Subcutaneous abdominal adipose tissue (tissue), 5 donors: ENCODE results near the gene PARP12.

ENCODE experiments used
- H3K27ac ChIP-seq: one replicate; pipeline ENCODE4 v1.7.0; 2013; ENCODE audit warnings: low read depth, mild to moderate bottlenecking, inconsistent platforms, low read length, moderate library complexity
- H3K27me3 ChIP-seq, 5 donors: one replicate each; pipeline ENCODE4 v1.7.0; 2013; ENCODE audit warnings: low read length in 5 of 5, inconsistent platforms in 1 of 5; ENCODE audit not compliant: control insufficient read depth in 5 of 5, insufficient read depth in 4 of 5
- H3K36me3 ChIP-seq, 5 donors: one replicate each; pipeline ENCODE4 v1.7.0; 2013; ENCODE audit warnings: low read length in 5 of 5; ENCODE audit not compliant: control insufficient read depth in 5 of 5, insufficient read depth in 5 of 5
- H3K4me1 ChIP-seq, 5 donors: one replicate each; pipeline ENCODE4 v1.7.0; 2013; ENCODE audit warnings: low read length in 5 of 5, mild to moderate bottlenecking in 3 of 5, moderate library complexity in 1 of 5; ENCODE audit not compliant: control insufficient read depth in 5 of 5, insufficient read depth in 5 of 5
- H3K4me3 ChIP-seq, 5 donors: one replicate each; pipeline ENCODE4 v1.7.0; 2013; ENCODE audit warnings: low read length in 5 of 5, low read depth in 1 of 5
- H3K9ac ChIP-seq, 5 donors: one replicate each; pipeline ENCODE4 v1.7.0; 2013; ENCODE audit warnings: low read length in 5 of 5, mild to moderate bottlenecking in 4 of 5, moderate library complexity in 3 of 5
- H3K9me3 ChIP-seq, 5 donors: one replicate each; pipeline ENCODE4 v1.7.0; 2013; ENCODE audit warnings: low read length in 5 of 5; ENCODE audit not compliant: control insufficient read depth in 5 of 5
- donor health status: healthy.
- donor health status: healthy.
- donor health status: healthy.
- donor health status: healthy.
- donor health status: healthy.

PARP12 gene

DNA sequence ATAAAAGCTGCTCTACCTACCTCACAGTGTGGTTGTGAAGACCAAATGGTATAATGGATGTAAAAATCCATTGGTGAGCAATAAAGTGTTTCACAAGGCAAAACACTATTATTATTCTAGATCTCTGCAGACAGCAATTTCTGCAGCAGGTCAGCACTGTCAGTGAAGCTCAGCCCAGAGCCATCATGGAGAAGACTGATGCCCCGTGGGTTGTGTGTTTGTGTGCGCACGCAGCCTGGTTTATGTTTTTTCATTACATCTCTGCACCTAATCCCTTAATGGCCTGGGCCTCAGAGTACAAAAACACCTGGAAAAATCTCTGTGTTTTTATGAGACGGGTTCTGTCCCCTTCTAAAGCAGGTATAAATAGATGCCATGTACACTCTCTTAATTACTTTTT is 64.2 kb downstream of the PARP12 start:
- Histone ChIP-seq H3K4me1 (no peaks in the 10 kb centered on the region), H3K27ac (no peak overlapping the region), H3K9ac (no peak overlapping the region), H3K36me3 (no peaks in the 10 kb centered on the region), H3K4me3 (no peak overlapping the region), H3K9me3 (no peaks in the 10 kb centered on the region), H3K27me3 (no peaks in the 10 kb centered on the region)

GRCh38 chr7:139995017-139995915 is 67.5 kb downstream of the PARP12 start:
- Histone ChIP-seq H3K27ac (no peak overlapping the region), H3K4me3 (no peak overlapping the region), H3K36me3 (no peaks in the 10 kb centered on the region), H3K4me1 (no peaks in the 10 kb centered on the region), H3K27me3 (no peaks in the 10 kb centered on the region), H3K9ac (no peak overlapping the region), H3K9me3 (no peaks in the 10 kb centered on the region)

DNA sequence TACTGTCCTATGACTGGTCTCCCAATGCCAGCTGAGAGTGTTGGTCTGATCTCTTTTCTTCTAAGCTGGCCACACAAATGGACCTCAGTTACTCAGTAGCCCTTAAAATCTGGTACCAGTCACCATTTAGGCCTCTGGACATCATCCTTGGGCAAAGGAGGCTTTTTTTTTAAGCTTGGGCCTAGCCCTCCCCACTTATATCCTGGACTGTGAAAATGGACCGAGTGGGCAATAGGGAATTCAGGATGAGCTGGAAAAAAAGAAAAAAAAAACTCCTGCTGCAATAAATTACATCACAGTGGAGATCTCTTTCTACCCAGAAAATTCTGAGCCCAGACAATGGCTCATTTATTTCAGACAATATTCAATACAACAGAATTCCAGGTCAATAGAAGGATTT is 68.4 kb downstream of the PARP12 start:
- no peak overlapping the region for H3K9ac ChIP-seq
- H3K27me3 ChIP-seq: no peaks in the 10 kb centered on the region
- H3K4me1 ChIP-seq: no peaks in the 10 kb centered on the region
- no peaks in the 10 kb centered on the region for H3K36me3 ChIP-seq
- H3K27ac ChIP-seq: no peak overlapping the region
- H3K9me3 ChIP-seq: no peaks in the 10 kb centered on the region
- no peak overlapping the region for H3K4me3 ChIP-seq

- Histone ChIP-seq H3K36me3 (no peaks in the 10 kb centered on the region), H3K27ac (no peak overlapping the region), H3K9ac (no peak overlapping the region), H3K4me3 (no peak overlapping the region), H3K4me1 (no peaks in the 10 kb centered on the region), H3K27me3 (no peaks in the 10 kb centered on the region), H3K9me3 (no peaks in the 10 kb centered on the region)
Observed at GRCh38 chr7:139993592-139993991, 69.2 kb downstream of the PARP12 start.

- H3K9ac ChIP-seq: no peak overlapping the region
- H3K4me3 ChIP-seq: no peak overlapping the region
- H3K4me1 ChIP-seq: no peaks in the 10 kb centered on the region
- H3K27me3 ChIP-seq: no peaks in the 10 kb centered on the region
- H3K9me3 ChIP-seq: no peaks in the 10 kb centered on the region
- no peak overlapping the region for H3K27ac ChIP-seq
- H3K36me3 ChIP-seq: no peaks in the 10 kb centered on the region
Observed at GRCh38 chr7:139993169-139993568, 69.6 kb downstream of the PARP12 start.

- H3K4me1 ChIP-seq: no peaks in the 10 kb centered on the region
- no peak overlapping the region for H3K9ac ChIP-seq
- no peak overlapping the region for H3K27ac ChIP-seq
- H3K4me3 ChIP-seq: no peak overlapping the region
- H3K27me3 ChIP-seq: no peaks in the 10 kb centered on the region
- no peaks in the 10 kb centered on the region for H3K9me3 ChIP-seq
- no peaks in the 10 kb centered on the region for H3K36me3 ChIP-seq
Observed at GRCh38 chr7:139992353-139993044, 70.3 kb downstream of the PARP12 start.

DNA sequence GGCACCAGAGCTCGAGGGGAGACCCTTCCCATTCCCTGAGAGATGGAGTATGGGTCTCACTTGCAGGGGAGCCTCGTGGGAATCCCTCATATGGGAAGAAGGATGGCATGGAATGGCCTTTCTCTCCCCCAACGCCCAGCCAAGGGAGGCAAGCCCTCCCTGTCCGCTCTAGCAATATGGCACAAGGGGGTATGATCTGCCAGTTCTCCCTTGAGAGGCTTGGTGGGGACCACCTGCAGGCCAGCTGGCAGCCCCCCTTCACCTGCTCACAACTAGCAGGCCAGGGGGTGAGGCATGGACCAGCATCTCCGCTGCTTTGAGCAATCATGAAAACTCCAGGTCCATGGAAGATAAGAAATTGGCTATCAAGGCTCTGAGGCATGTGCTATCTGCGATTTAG is 70.8 kb downstream of the PARP12 start:
- Histone ChIP-seq H3K27me3 (peaks cover 0 to 2% (median 0%) of the 10 kb centered on the region in 5 donors), H3K27ac (no peak overlapping the region), H3K4me1 (no peaks in the 10 kb centered on the region), H3K9ac (no peak overlapping the region), H3K9me3 (no peaks in the 10 kb centered on the region), H3K4me3 (no peak overlapping the region), H3K36me3 (no peaks in the 10 kb centered on the region)

GRCh38 chr7:139991269-139991666 is 71.5 kb downstream of the PARP12 start:
- Histone ChIP-seq H3K27me3 (peaks cover 0 to 4% (median 0%) of the 10 kb centered on the region in 5 donors), H3K9me3 (no peaks in the 10 kb centered on the region), H3K36me3 (no peaks in the 10 kb centered on the region), H3K9ac (no peak overlapping the region), H3K4me3 (no peak overlapping the region), H3K4me1 (no peaks in the 10 kb centered on the region), H3K27ac (no peak overlapping the region)

GRCh38 chr7:139990571-139991268 is 72.0 kb downstream of the PARP12 start:
- Histone ChIP-seq H3K36me3 (no peaks in the 10 kb centered on the region), H3K9ac (no peak overlapping the region), H3K27ac (no peak overlapping the region), H3K9me3 (no peaks in the 10 kb centered on the region), H3K4me1 (no peaks in the 10 kb centered on the region), H3K27me3 (peaks cover 0 to 4% (median 2%) of the 10 kb centered on the region in 5 donors), H3K4me3 (no peak overlapping the region)

DNA sequence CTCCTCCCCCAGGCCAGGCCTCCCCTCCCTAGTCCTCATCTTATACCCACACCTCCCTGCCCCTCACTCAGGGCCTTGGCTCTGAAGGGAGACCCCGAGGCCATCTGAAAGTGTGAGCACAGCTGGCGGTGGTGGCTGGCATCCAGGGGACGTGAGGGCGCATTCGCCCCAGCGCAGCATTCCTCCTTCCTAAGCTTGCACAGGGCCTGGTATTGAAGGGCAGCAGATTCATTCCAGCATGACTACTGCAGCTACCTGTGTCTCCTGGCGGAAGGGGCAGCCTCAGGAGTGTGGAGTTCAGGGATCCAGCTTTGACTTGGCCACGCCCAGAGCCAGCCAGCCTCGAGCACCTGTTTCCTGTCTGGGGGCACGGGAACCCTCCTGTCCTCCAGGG is 72.6 kb downstream of the PARP12 start:
- peaks cover 0 to 4% (median 3%) of the 10 kb centered on the region in 5 donors for H3K27me3 ChIP-seq
- H3K4me1 ChIP-seq: no peaks in the 10 kb centered on the region
- H3K9ac ChIP-seq: no peak overlapping the region
- H3K27ac ChIP-seq: no peak overlapping the region
- H3K4me3 ChIP-seq: no peak overlapping the region
- no peaks in the 10 kb centered on the region for H3K36me3 ChIP-seq
- no peaks in the 10 kb centered on the region for H3K9me3 ChIP-seq
